HG03039 (cell line): ENCODE measurements around the gene RING1.

ENCODE experiments used
- ATAC-seq: cut with Tn5 transposase; IDR thresholded peaks from one replicate; pipeline ENCODE4 v1.9.1; 2021; ENCODE audit warnings: mild to moderate bottlenecking, moderate library complexity; ENCODE audit not compliant: unreplicated experiment

Gene RING1

GRCh38 chr6:33171880-33172687, 36.2 kb upstream of the RING1 start:
- no peak for ATAC-seq

GRCh38 chr6:33172688-33173534, 35.4 kb upstream of the RING1 start:
- no peak for ATAC-seq

GRCh38 chr6:33173535-33174180, 34.6 kb upstream of the RING1 start:
- no peak for ATAC-seq

GRCh38 chr6:33174784-33175183, 33.5 kb upstream of the RING1 start:
- ATAC-seq, result no peak

- no peak for ATAC-seq
Observed at GRCh38 chr6:33175436-33176069, 32.7 kb upstream of the RING1 start.

- no peak for ATAC-seq
Observed at GRCh38 chr6:33176906-33177305, 31.4 kb upstream of the RING1 start.

- ATAC-seq, result no peak
Observed at GRCh38 chr6:33177552-33178446, 30.5 kb upstream of the RING1 start.

GRCh38 chr6:33178755-33179475, 29.4 kb upstream of the RING1 start:
- no peak for ATAC-seq

- no peak for ATAC-seq
Observed at GRCh38 chr6:33181141-33181540, 27.2 kb upstream of the RING1 start.

- no peak for ATAC-seq
Observed at GRCh38 chr6:33183071-33183683, 25.1 kb upstream of the RING1 start.

- no peak for ATAC-seq
Observed at GRCh38 chr6:33185190-33185589, 23.1 kb upstream of the RING1 start.

- ATAC-seq, result no peak
Observed at GRCh38 chr6:33185654-33186187, 22.6 kb upstream of the RING1 start.

GRCh38 chr6:33187809-33188208, 20.5 kb upstream of the RING1 start:
- ATAC-seq, result no peak

- no peak for ATAC-seq
Observed at GRCh38 chr6:33189164-33189563, 19.1 kb upstream of the RING1 start.

GRCh38 chr6:33189625-33190448, 18.5 kb upstream of the RING1 start:
- ATAC-seq, result no peak

GRCh38 chr6:33190504-33191107, 17.7 kb upstream of the RING1 start:
- no peak for ATAC-seq

- no peak for ATAC-seq
Observed at GRCh38 chr6:33191383-33192104, 16.8 kb upstream of the RING1 start.
